NK-92 treated with Interleukin-12 subunit alpha and Interleukin-12 subunit beta, amount 100 ng/mL, for 24 hours (cell line): ENCODE data around the gene DCK.
"Not testable (repeated sequence)": the region's sequence is repeated elsewhere in the genome, so short reads cannot be mapped to it uniquely, and the experiment has no call there.

Experiments
- DNase-seq: peaks from one replicate; lab custom pipeline; 2025; lab: John Stamatoyannopoulos, UW

Gene DCK

DNA sequence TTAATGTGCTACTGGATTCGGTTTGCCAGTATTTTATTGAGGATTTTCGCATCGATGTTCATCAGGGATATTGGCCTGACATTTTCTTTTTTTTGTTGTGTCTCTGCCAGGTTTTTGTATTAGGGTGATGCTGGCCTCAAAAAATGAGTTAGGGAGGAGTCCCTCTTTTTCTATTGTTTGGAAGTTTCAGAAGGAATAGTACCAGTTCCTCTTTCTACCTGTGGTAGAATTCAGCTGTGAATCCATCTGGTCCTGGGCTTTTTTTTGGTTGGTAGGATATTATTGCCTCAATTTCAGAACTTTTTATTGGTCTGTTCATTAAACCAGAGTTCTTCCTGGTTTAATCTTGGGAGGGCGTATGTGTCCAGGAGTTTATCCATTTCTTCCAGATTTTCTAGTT is 7.9 kb downstream of the DCK start:
- not testable (repeated sequence) for DNase-seq

DNA sequence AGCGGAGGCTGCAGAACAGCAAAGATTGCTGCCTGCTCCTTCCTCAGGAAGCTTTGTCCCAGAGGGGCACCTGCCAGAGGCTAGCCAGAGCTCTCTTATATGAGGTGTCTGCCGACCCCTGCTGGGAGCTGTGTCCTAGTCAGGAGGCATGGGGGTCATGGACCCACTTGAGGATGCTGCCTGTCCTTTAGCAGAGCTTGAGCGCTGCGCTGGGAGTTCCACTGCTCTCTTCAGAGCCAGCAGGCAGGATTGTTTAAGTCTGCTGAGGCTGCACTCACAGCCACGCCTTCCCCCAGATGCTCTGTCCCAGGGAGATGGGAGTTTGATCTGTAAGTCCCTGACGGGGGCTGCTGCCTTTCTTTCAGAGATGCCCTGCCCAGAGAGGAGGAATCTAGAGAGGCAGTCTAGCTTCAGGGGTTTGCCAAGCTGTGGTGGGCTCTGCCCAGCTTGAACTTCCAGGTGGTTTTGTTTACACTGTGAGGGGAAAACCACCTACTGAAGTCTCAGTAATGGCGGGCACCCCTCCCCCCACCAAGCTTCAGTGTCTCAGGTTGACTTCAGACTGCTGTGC is 10.9 kb downstream of the DCK start:
- no peak for DNase-seq

DNA sequence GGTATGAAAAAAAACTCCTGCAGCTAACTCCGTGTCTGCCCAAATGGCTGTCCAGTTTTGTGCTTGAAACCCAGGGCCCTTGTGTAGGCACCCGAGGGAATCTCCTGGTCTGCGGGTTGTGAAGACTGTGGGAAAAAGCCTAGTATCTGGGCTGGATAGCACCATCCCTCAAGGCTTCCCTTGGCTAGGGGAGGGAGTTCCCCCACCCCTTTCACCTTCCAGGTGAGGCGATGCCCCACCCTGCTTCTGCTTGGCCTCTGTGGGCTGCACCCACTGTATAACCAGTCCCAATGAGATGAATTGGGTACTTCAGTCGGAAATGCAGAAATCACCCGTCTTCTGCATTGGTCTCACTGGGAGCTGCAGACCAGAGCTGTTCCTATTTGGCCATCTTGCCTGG is 11.6 kb downstream of the DCK start:
- DNase-seq, result not testable (repeated sequence)

DNA sequence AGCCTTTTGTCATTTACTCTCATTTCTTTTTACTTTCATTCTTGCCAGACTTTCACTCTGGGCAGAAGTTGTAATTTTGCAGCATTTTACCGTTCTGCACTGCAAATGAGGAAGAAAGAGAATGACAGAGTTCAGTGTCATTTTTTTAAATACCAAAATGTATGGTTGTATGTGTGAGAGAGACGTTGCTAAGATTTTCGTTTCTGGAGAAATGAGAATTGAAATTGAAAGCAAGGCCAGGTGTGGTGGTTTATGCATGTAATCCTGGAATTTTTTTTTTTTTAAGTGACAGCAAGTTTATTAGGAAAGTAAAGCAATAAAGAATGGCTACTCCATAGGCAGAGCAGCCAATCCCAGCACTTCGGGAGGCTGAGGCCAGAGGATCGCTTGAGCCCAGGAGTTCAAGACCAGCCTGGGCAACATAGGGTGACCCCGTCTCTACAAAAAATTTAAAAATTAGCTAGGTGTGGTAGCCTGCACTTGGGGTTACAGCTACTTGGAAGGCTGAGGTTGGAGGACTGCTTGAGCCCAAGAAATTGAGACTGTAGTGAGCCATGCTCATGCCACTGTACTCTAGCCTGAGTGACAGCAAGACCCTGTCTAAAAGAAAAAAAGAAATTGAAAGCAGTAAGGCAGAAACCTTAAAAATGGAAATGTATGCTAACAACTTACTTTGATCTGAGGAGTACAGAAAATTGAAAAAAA is 12.9 kb downstream of the DCK start:
- DNase-seq, result no peak

DNA sequence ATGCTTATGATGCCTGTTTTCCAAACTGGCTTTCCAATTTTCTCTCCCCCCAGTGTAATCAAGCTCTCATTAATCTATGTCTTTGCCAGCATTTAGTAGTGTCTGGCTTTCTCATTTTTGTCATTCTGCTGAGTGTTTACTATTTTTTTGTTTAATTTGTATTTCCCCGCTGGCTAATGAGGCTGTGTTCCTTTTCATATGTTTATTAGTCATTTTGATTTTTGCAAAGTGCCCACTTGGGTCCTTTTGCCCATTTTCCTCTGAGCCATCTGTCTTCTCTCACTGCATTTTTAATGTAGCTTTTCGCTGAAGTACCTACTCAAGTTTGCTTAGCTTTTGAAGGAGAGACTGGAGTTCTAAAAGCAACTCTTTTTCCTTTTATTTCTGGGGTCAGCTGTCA is 14.7 kb downstream of the DCK start:
- DNase-seq, result no peak

DNA sequence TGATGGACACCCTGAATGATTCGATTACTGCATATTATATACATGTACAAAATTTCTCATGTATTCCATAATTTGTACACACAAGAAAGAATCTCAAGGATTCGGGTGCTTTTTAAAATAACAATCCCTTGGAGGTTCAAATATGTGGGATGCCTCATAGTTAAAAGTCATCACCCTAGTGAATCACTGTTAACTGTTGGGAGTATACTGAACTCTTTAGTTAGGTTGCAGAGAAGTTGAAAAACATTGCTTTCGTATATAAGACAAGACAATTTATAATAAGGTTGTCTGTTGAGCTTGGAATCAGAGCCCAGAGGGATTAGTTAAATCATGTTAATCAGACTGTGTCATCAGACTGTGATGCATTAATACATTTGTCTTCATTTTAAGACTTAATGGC is 15.6 kb downstream of the DCK start:
- no peak for DNase-seq

DNA sequence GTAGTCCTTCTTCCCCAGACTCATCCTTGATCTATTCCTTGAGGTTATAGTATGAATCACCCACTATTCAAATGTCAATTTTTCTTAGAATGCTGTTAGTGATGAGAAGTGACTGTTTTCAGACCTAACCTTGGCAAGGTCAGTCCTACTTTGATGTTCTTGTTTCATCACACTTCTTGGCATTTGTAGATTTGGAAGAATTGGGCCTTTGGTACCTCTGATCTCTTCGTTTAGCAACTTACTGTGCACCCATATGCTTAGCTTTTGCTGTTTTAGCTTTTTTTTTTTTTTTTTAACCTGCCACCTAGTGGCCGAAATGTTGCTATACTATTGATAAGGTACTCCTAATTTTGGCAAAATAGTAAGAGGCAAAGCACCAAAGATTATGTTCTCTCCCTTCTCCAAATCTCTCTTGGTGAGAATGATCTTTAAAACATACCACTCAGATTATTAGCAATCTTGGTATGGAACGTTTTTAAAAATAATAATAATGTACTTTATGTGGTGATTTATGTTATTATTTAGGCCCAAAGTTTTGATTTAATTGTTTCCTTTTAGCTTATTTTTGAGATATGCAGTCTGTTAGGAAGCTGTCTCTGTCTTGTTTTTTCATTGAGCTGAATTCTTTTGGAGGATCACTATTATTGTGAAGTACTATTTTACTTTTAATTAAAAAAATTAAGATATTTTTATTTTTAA is 16.6 kb downstream of the DCK start:
- DNase-seq, result no peak

DNA sequence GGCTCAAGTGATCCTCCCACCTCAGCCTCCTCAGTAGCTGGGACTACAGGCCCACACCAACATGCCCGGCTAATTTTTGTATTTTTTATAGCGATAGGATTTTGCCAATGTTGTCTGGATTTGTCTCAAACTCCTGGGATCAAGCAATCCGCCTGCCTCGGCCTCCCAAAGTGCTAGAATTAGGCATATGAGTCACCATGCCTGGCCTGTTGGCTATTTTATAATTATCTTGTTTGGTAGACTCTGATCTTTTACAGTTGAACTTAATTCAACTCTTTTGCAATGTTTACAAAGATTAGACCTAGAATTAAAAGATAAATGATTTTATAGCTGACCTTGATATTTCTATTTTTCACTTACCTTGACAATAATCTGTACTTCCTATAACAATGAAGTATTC is 18.0 kb downstream of the DCK start:
- no peak for DNase-seq

DNA sequence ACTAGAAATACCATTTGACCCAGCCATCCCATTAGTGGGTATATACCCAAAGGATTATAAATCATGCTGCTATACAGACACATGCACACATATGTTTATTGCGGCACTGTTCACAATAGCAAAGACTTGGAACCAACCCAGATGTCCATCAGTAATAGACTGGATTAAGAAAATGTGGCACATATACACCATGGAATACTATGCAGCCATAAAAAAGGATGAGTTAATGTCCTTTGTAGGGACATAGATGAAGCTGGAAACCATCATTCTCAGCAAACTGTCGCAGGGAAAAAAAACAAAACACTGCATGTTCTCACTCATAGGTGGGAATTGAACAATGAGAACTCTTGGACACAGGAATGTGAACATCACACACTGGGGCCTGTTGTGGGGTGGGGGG is 23.9 kb downstream of the DCK start:
- not testable (repeated sequence) for DNase-seq

DNA sequence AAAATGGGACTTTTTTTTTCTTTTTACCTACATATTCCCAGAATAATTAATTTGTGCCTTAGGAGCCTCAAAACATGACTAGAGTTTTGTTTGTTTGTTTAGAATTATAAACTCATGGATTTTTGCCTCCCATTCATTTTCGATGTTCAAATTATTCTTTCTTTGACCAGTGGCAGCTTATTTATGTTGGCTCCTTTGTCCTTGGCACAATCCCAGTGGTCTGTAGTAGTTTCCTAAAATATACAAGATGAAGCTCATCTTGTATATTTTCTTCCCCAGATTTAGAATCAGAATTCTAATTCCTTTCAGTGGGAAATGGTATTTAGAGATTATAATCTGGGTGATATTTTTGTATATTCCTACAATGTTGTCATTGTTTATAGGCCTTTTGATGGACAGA is 27.2 kb downstream of the DCK start:
- DNase-seq, result no peak

DNA sequence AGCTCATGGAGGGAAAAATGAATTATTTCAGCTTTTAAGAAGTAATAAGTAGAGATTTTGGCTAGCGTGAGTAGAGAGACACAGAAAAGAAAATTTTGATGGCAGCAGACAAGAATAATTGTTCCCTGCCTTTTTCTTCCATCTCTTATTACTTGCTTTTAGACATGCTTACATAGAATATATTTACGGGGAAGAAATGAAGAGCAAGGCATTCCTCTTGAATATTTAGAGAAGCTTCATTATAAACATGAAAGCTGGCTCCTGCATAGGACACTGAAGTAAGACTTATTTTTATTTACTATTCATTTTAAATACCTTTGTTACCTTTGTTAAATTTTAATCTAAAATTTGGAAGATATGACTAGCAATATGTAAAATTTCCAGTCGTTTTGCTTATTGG is 32.2 kb downstream of the DCK start:
- no peak for DNase-seq

DNA sequence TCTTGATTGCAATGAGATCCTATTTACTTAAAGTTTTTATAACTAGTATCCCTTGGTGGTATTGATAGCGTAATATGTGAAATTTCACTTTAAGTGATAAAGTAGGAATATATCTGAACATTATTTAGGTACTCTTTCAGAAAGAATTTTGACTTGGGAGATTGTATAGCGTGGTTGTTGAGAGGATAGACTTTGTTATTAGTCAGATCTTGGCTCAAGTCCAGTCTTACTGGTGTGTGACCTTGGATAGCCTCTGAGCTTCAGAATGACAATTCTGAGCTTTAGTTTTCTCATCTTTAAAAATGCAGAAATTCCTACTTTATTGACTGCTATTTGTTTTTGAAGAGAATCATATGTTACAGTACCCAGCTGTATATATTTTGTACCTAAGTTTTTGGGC is 32.6 kb downstream of the DCK start:
- DNase-seq, result no peak

DNA sequence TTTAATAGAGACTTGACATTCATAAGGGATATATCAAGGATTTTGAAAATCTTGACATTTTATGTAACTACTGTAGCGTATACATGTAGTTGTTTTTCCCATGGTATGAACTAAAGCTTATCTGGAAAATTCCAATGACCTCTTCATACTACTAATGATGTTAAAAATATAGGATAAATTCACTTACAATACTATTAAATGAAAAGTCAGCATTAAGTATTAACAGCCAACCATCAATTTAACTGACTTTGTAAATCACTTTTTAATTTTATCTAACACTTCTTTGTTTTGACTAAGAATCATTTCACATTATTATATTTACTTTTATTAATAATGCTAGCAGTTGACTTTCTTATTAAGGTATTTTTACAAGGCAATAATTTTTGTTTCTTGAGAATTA is 34.2 kb downstream of the DCK start:
- DNase-seq, result no peak

DNA sequence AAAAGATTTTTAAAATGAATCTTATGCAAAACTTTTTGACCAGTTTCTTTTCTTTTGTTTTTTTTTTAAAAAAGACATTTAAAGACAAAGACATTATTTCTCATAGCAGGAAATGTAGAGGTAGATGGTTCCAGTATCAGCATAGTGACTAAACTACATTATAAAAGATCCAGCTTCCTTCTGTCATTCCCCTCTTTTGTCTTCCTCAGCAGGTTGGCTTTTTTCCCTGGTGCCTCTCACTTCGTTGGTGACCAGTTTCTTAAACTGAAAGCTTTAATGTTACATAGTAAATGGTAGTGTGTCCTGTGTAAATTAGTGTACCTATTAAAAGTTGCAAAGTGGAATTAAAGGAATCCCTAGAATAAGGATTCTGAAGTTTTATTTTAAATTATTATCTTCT is 36.1 kb downstream of the DCK start:
- no peak for DNase-seq

DNA sequence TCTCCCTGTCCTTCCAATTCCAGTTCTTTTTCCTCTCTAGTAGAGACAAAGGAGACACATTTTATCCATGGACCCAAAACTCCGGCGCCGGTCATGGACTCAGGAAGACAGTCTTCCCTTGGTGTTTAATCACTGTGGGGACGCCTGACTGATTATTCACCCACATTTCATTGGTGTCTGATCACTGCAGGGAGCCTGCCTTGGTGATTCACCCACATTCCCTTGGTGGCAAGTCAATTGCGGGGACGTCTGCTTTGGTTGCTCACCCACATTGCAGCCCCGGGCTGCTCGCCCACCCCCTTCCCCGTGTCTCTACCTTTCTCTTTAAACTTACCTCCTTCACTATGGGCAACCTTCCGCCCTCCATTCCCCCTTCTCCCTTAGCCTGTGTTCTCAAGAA is 38.7 kb downstream of the DCK start:
- not testable (repeated sequence) for DNase-seq

DNA sequence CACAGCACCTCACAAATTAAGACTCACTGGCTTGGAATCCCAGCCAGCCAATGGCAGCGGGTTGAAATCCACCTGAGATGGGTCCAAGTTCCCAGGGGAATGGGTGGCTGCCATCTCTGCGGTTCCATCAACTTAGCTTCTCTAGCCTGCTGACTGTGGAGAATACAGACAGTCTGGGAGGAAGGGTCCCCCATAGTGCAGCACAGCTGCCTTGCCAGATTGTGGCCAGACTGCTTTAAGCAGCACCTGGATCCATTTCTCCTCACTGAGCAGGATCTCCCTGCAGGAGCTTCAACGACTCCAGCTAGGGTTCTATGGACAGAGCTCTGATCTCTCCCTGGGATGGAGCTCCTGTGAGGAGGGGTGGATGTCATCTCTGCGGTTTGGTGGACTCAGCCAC is 51.8 kb downstream of the DCK start:
- DNase-seq, result no peak

DNA sequence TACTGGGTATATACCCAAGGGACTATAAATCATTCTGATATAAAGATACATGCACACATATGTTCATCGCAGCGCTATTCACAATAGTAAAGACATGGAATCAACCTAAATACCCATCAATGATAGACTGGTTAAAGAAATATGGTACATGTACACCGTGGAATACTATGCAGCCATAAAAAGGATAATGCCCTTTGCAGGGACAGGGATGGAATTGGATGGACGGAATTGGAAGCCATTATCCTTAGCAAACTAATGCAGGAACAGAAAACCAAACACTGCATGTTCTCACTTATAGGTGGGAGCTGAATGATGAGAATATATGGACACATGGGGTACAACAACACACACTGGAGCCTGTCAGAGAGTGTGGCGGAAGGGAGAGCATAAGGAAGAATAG is 55.9 kb downstream of the DCK start:
- DNase-seq, result no peak

DNA sequence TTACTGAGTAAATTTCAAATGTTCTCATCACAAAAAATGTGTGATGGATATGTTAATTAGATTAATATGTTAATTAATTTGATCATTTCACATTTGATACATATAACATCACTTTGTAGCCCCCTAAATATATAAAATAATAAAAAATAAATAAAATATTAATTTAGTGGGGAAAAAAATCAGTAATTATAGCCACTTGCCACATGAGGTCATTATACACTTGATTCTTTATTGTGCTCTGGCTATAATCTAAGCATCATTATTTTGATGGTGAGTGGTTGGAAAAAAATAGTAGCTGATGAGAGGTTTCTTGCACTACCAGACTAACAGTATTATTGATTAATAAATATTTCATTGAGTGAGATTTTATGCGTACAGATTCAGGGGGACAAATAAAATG is 57.4 kb downstream of the DCK start:
- DNase-seq, result no peak

DNA sequence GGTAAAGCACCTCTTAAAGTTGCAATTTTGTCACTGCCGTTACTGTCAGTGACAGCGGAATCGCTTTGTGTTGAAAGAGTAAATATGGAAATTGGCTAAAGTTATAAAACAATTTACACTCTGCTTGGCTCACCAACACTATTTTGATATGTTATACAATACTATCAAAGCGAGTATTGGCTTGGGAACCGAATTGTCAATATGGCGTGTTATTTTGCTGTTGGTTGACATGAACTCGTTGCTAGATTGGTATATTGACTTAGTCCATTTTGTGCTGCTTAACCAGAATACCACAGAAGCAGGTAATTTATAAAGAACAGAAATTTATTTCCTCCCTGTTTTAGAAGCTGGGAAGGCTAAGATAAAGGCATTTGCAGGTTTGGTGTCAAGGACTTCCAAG is 58.6 kb downstream of the DCK start:
- no peak for DNase-seq

DNA sequence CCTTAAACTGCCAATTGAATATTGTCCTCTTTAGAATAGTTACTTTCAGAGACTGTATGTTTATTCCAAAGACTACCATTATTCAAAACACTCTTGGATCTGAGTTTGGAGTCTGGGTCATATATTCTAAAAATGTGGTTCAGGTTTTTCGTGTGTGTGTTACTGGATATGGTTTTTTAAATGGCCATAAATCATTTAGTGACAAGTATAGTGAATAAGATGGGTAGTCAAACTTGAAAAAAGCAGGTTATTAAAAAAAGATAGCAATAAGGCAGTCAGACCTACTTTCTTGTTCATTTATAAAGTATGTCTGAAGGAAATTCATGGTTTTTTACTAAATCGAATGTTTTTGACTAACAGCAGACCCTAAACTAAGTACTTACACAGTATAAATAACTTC is 59.3 kb downstream of the DCK start:
- no peak for DNase-seq

DNA sequence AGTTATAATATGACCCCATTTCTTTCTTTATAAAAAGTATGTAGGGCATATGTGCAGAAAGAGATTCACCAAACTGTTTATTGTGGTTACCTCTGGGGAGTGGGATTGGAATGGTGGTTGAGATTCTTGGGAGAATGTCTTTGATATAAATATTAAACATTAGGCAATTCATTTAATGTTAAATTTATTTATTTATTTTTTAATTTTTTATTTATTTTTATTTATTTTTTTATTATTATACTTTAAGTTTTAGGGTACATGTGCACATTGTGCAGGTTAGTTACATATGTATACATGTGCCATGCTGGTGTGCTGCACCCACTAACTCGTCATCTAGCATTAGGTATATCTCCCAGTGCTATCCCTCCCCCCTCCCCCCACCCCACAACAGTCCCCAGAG is 60.2 kb downstream of the DCK start:
- not testable (repeated sequence) for DNase-seq

DNA sequence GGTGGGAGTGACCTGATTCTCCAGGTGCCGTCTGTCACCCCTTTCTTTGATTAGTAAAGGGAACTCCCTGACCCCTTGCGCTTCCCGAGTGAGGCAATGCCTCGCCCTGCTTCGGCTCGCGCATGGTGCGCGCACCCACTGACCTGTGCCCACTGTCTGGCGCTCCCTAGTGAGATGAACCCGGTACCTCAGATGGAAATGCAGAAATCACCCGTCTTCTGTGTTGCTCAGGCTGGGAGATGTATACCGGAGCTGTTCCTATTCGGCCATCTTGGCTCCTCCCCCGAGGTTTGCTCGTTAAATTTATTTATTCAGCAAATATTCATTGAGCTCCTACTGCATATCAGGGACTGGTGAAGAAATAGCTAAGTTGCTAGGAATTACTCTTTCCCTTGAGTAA is 66.1 kb downstream of the DCK start:
- not testable (repeated sequence) for DNase-seq

DNA sequence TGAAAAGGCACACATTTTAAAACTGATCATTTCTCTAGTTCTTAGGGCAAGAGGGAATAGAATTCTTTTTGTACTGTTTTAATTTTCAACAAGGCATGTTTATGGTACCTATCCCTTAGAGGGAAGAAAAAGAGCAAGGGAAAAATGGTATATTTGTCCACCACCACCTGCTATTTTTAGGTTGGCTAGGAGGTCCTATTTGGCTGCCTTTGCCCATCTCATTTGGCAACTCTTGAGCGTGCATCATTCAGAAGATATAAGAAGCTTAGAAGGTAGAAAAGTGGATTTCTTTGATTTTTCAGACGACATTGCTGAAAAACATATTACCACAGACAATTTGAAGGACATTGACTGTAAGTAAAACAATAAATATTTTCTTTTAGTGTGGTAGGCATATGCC is 69.0 kb downstream of the DCK start:
- DNase-seq, result no peak

DNA sequence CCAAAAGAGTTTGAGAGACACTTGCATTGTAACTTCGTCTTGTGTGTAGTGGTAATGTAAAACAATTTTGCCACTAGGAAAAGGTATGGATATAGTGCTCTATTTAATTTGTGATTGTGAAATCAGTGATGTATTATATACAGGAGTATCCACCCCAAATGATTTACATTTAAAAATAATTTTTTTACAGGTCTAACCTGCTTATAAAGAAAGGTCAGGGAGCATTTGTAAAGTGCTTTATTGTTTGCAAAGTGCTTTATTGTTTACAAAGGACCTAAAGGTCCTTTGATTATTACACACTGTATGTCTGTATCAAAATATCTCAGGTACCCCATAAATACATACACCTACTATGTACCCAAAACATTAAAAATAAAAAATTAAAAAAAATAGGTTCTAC is 70.3 kb downstream of the DCK start:
- no peak for DNase-seq
